Measurements from ENCODE around the gene KMT2B.

Gene KMT2B

DNA sequence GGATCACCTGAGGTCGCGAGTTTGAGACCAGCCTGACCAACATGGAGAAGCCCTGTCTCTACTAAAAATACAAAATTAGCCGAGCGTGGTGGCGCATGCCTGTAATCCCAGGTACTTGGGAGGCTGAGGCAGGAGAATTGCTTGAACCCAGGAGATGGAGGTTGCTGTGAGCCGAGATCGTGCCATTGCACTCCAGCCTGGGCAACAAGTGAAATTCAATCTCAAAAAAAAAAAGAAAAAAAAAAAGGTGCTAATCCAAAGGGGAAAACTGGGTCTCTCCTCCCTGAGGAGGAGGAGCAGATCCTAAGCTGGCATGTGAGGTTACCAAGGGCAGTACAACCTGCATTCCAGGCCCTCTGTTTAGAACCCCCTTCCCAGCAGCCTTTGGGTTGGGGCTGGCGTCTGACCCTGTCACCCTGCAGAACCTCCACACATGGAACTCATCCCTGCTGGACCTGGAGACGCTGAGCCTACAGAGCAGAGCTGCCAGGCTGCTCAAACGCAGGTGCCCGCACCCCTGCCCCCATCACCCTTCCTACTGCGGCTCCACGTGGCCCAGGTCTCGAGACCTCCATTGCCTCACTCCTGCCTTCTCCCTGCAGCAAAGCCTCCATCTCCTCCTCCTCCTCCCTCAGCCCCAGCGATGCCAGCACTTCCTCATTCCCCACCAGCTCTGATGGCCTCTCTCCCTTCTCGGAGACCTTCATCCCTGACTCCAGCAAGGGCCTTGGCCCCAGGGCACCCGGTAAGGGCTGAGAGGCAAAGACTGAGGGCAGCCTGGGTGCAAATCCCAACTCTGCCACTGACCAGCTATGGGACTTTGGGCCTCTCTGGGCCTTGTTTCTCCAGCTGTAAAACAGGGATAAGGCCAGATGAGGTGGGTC, 46.9 kb downstream of the KMT2B start:
- TF ChIP-seq, protein P1, sequence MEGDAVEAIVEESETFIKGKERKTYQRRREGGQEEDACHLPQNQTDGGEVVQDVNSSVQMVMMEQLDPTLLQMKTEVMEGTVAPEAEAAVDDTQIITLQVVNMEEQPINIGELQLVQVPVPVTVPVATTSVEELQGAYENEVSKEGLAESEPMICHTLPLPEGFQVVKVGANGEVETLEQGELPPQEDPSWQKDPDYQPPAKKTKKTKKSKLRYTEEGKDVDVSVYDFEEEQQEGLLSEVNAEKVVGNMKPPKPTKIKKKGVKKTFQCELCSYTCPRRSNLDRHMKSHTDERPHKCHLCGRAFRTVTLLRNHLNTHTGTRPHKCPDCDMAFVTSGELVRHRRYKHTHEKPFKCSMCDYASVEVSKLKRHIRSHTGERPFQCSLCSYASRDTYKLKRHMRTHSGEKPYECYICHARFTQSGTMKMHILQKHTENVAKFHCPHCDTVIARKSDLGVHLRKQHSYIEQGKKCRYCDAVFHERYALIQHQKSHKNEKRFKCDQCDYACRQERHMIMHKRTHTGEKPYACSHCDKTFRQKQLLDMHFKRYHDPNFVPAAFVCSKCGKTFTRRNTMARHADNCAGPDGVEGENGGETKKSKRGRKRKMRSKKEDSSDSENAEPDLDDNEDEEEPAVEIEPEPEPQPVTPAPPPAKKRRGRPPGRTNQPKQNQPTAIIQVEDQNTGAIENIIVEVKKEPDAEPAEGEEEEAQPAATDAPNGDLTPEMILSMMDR (conservative IDR thresholded peaks at IDR 0.05; ENCODE audit: low read length), result no peak
- no peak for TF ChIP-seq EZH2phosphoT487 (IDR thresholded peaks at IDR 0.05; ENCODE audit: borderline replicate concordance)
- no peak overlapping the region for H2AFZ ChIP-seq (ENCODE audit: low read length)
- no peak overlapping the region for H3K4me3 ChIP-seq (ENCODE audit: low read length, poor library complexity, severe bottlenecking)
- no peaks in the 10 kb centered on the region for H3K9me3 ChIP-seq (ENCODE audit: insufficient read depth, low read depth, low read length)
- no peaks in the 10 kb centered on the region for H3K9me2 ChIP-seq (replicated peaks; ENCODE audit: low read depth, low read length)
- H3K36me3 ChIP-seq (ENCODE audit: insufficient read depth, low read length), result no peaks in the 10 kb centered on the region
- no peak overlapping the region for H3K9ac ChIP-seq (ENCODE audit: low read depth, low read length, poor library complexity, severe bottlenecking)
- no peaks in the 10 kb centered on the region for H3K27me3 ChIP-seq (ENCODE audit: insufficient read depth, low read length, poor library complexity, severe bottlenecking)
- H4K20me1 ChIP-seq (ENCODE audit: insufficient read depth, low read length, poor library complexity, severe bottlenecking), result no peaks in the 10 kb centered on the region
- H3F3A ChIP-seq (ENCODE audit: low read depth), result no peaks in the 10 kb centered on the region
- H3K4me2 ChIP-seq (ENCODE audit: low read depth, low read length, poor library complexity, severe bottlenecking), result no peak overlapping the region
- H3K79me2 ChIP-seq (ENCODE audit: insufficient read depth, low read length), result peaks cover 3% of the 10 kb centered on the region; the same call in 1 of the 2 replicates
- peaks cover 2% of the 10 kb centered on the region for H3K4me1 ChIP-seq (ENCODE audit: insufficient read depth, low read length, poor library complexity, severe bottlenecking)

DNA sequence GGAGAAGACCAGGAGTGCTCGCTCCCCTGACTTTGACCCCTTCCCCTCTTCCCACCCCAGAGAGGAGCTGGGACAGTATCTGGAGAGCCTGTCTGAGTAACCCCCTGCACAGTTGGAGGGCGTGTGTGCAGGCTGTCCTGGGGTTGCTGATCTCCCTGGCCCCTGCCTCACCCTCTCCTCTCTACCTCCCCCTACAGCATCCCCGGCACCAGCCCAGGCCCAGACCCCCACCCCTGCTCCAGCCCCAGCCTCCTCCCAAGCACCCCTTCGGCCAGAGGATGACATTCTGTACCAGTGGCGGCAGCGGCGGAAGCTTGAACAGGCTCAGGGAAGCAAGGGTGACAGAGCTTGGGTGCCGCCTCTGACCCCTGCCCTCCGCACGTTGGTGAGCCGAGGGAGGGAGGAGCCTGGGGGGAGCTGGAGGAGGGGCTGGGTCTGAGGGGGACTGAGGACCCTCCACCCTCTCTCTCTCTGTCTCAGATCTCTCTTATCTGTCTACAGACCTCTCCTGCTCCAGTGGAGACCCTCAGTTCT, 48.8 kb downstream of the KMT2B start:
- no peak overlapping the region for H2AFZ ChIP-seq (ENCODE audit: low read length)
- no peaks in the 10 kb centered on the region for H3F3A ChIP-seq (ENCODE audit: low read depth)
- H3K27me3 ChIP-seq (ENCODE audit: insufficient read depth, low read length, poor library complexity, severe bottlenecking), result no peaks in the 10 kb centered on the region
- H3K9me3 ChIP-seq (ENCODE audit: insufficient read depth, low read depth, low read length), result no peaks in the 10 kb centered on the region
- no peak overlapping the region for H3K4me3 ChIP-seq (ENCODE audit: low read length, poor library complexity, severe bottlenecking)
- no peaks in the 10 kb centered on the region for H3K9me2 ChIP-seq (replicated peaks; ENCODE audit: low read depth, low read length)
- no peaks in the 10 kb centered on the region for H3K79me2 ChIP-seq (ENCODE audit: insufficient read depth, low read length)
- H3K9ac ChIP-seq (ENCODE audit: low read depth, low read length, poor library complexity, severe bottlenecking), result no peak overlapping the region
- TF ChIP-seq, protein P1 (conservative IDR thresholded peaks at IDR 0.05; ENCODE audit: low read length), result no peak
- no peak for TF ChIP-seq EZH2phosphoT487 (IDR thresholded peaks at IDR 0.05; ENCODE audit: borderline replicate concordance)
- H3K4me1 ChIP-seq (ENCODE audit: insufficient read depth, low read length, poor library complexity, severe bottlenecking), result no peaks in the 10 kb centered on the region
- no peaks in the 10 kb centered on the region for H4K20me1 ChIP-seq (ENCODE audit: insufficient read depth, low read length, poor library complexity, severe bottlenecking)
- H3K36me3 ChIP-seq (ENCODE audit: insufficient read depth, low read length), result no peaks in the 10 kb centered on the region
- no peak overlapping the region for H3K4me2 ChIP-seq (ENCODE audit: low read depth, low read length, poor library complexity, severe bottlenecking)

DNA sequence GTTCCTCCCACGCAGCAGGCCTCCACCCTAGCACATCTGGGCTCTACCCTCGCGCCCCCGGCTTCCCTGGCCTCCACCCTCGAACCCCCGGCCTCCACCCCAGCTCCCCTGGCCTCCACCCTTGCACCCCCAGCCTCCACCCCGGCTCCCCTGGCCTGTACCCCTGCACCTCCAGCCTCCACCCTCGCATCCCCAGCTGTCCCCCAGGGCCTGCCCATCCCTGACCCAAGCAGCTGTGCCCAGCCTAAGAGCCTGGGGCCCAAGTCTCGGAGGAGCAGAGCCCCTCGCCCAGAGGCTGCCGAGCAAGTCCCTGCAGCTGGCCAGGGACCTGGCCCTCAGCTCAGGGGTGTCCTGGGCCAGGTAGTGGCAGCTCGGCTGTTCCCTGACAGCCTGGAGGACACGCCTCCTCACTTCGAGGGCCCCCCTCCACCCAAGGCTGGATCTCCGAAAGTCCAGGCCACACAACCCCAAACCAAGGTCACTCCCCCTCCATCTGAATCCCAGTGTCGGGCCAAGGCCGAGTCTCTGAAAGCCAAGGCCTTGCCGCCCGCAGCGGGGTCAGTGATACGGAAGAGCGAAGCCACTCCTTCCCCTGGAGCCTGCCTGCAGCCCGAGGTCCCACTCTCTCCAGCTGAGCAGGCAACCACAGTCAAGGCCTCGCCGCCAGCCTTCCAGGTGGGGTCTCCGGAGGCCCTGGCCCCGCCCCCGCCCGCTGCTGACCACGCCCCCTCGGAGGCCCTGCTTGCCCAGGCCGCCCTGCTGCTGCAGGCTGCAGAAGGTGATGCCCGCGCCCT, 49.7 kb downstream of the KMT2B start:
- H3K4me3 ChIP-seq (ENCODE audit: low read length, poor library complexity, severe bottlenecking), result no peak overlapping the region
- no peaks in the 10 kb centered on the region for H4K20me1 ChIP-seq (ENCODE audit: insufficient read depth, low read length, poor library complexity, severe bottlenecking)
- H3F3A ChIP-seq (ENCODE audit: low read depth), result no peaks in the 10 kb centered on the region
- no peaks in the 10 kb centered on the region for H3K9me3 ChIP-seq (ENCODE audit: insufficient read depth, low read depth, low read length)
- H3K27me3 ChIP-seq (ENCODE audit: insufficient read depth, low read length, poor library complexity, severe bottlenecking), result no peaks in the 10 kb centered on the region
- H3K36me3 ChIP-seq (ENCODE audit: insufficient read depth, low read length), result no peaks in the 10 kb centered on the region
- H3K79me2 ChIP-seq (ENCODE audit: insufficient read depth, low read length), result no peaks in the 10 kb centered on the region
- H2AFZ ChIP-seq (ENCODE audit: low read length), result no peak overlapping the region
- no peaks in the 10 kb centered on the region for H3K9me2 ChIP-seq (replicated peaks; ENCODE audit: low read depth, low read length)
- TF ChIP-seq, protein P1 (conservative IDR thresholded peaks at IDR 0.05; ENCODE audit: low read length), result no peak
- no peak for TF ChIP-seq EZH2phosphoT487 (IDR thresholded peaks at IDR 0.05; ENCODE audit: borderline replicate concordance)
- no peak overlapping the region for H3K4me2 ChIP-seq (ENCODE audit: low read depth, low read length, poor library complexity, severe bottlenecking)
- no peak overlapping the region for H3K9ac ChIP-seq (ENCODE audit: low read depth, low read length, poor library complexity, severe bottlenecking)
- no peaks in the 10 kb centered on the region for H3K4me1 ChIP-seq (ENCODE audit: insufficient read depth, low read length, poor library complexity, severe bottlenecking)

All from Loucy (cell line).